HL-60 (cell line): ENCODE results near the gene TBC1D1.

Source experiments
- DNase-seq, 2 experiments: peaks; one replicate each; pipeline ENCODE4 v3.0.0-alpha.2; 2010 to 2020; ENCODE audit warnings: low read depth in 1 of 2, low spot score in 1 of 2
- H3K27ac ChIP-seq: fragments of 250-450 bp; sonication (Bioruptor Pico); replicated peaks from 2 replicates; pipeline ENCODE4 v1.5.1; 2020; ENCODE audit warnings: mild to moderate bottlenecking, moderate library complexity
- H3K27me3 ChIP-seq: fragments of 250-450 bp; sonication (Bioruptor Pico); 2 replicates; pipeline ENCODE4 v1.5.1; 2021; ENCODE audit warnings: mild to moderate bottlenecking, moderate library complexity; ENCODE audit not compliant: insufficient read depth, poor library complexity, severe bottlenecking
- H3K4me3 ChIP-seq: replicated peaks from 2 replicates; pipeline ENCODE4 v1.5.1; 2011; ENCODE audit warnings: mild to moderate bottlenecking, control low read depth, low read length; ENCODE audit not compliant: insufficient read depth
- GABPA ChIP-seq: IDR thresholded peaks from 2 replicates; pipeline ENCODE4 v1.6.1; 2012; ENCODE audit warnings: low read depth
- POLR2AphosphoS5 ChIP-seq: IDR thresholded peaks from 2 replicates; pipeline ENCODE4 v1.6.1; 2012; ENCODE audit warnings: low read depth
- SPI1 ChIP-seq: IDR thresholded peaks from 2 replicates; pipeline ENCODE4 v1.6.1; 2012; ENCODE audit warnings: low read depth, mild to moderate bottlenecking, borderline replicate concordance
- TF ChIP-seq, protein P1 (sequence below): IDR thresholded peaks from one replicate; pipeline ENCODE4 v1.5.1; 2011; ENCODE audit warnings: low read length, control low read depth, inconsistent platforms; ENCODE audit not compliant: insufficient read depth
- TF ChIP-seq, protein P2 (sequence below): IDR thresholded peaks from 2 replicates; pipeline ENCODE4 v1.6.1; 2012; ENCODE audit warnings: low read depth; ENCODE audit not compliant: insufficient replicate concordance

Gene TBC1D1

GRCh38 chr4:38128478-38129459, 237.9 kb downstream of the TBC1D1 start:
- TF ChIP-seq SPI1 = peak; percentile 44; the same call in 1 of the 2 replicates
- no peak for TF ChIP-seq GABPA
- Histone ChIP-seq H3K27ac (no peak overlapping the region), H3K27me3 (no peaks in the 10 kb centered on the region), H3K4me3 (no peak overlapping the region)
- no peak for DNase-seq

DNA sequence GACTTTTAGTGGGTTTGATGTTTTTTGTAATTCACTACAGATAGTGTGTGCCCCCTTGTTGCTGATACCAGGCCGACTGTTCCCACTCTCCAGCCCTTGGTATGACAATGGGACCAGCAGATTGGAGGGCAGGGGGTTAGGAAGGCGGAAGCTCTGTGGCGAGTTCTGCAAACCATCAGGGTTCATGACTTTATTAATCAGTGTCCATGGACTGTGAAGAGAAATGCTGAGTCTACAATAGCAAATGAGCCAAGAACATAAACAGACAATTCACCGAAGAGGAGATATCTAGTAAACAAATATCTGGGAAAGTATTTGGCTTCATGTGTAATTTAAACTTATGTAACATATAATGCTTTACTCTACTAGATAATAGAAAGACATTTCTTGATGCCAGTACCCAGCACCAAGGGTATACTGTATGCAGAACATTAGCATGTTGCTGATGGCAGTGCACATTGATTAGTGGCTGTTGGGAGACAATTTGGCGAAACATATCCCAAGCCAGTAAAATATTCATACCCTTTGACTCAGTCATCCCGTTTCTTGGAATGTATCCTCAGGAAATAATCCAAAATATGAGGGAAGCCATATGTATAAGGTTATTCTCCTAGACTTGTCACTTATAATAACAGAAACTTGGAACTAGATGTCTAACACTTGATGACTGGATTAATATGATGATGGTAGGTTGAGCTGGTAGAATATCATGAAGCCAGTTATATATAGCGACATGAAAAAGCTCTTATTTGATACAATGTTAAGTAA, 238.8 kb downstream of the TBC1D1 start:
- no peak for DNase-seq
- H3K27ac ChIP-seq = no peak overlapping the region
- no peaks in the 10 kb centered on the region for H3K27me3 ChIP-seq
- H3K4me3 ChIP-seq = no peak overlapping the region
- TF ChIP-seq GABPA (no peak), POLR2AphosphoS5 (no peak), SPI1 (no peak)
- TF ChIP-seq, protein P1, sequence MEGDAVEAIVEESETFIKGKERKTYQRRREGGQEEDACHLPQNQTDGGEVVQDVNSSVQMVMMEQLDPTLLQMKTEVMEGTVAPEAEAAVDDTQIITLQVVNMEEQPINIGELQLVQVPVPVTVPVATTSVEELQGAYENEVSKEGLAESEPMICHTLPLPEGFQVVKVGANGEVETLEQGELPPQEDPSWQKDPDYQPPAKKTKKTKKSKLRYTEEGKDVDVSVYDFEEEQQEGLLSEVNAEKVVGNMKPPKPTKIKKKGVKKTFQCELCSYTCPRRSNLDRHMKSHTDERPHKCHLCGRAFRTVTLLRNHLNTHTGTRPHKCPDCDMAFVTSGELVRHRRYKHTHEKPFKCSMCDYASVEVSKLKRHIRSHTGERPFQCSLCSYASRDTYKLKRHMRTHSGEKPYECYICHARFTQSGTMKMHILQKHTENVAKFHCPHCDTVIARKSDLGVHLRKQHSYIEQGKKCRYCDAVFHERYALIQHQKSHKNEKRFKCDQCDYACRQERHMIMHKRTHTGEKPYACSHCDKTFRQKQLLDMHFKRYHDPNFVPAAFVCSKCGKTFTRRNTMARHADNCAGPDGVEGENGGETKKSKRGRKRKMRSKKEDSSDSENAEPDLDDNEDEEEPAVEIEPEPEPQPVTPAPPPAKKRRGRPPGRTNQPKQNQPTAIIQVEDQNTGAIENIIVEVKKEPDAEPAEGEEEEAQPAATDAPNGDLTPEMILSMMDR = no peak
- TF ChIP-seq, protein P2, sequence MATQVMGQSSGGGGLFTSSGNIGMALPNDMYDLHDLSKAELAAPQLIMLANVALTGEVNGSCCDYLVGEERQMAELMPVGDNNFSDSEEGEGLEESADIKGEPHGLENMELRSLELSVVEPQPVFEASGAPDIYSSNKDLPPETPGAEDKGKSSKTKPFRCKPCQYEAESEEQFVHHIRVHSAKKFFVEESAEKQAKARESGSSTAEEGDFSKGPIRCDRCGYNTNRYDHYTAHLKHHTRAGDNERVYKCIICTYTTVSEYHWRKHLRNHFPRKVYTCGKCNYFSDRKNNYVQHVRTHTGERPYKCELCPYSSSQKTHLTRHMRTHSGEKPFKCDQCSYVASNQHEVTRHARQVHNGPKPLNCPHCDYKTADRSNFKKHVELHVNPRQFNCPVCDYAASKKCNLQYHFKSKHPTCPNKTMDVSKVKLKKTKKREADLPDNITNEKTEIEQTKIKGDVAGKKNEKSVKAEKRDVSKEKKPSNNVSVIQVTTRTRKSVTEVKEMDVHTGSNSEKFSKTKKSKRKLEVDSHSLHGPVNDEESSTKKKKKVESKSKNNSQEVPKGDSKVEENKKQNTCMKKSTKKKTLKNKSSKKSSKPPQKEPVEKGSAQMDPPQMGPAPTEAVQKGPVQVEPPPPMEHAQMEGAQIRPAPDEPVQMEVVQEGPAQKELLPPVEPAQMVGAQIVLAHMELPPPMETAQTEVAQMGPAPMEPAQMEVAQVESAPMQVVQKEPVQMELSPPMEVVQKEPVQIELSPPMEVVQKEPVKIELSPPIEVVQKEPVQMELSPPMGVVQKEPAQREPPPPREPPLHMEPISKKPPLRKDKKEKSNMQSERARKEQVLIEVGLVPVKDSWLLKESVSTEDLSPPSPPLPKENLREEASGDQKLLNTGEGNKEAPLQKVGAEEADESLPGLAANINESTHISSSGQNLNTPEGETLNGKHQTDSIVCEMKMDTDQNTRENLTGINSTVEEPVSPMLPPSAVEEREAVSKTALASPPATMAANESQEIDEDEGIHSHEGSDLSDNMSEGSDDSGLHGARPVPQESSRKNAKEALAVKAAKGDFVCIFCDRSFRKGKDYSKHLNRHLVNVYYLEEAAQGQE = no peak

DNA sequence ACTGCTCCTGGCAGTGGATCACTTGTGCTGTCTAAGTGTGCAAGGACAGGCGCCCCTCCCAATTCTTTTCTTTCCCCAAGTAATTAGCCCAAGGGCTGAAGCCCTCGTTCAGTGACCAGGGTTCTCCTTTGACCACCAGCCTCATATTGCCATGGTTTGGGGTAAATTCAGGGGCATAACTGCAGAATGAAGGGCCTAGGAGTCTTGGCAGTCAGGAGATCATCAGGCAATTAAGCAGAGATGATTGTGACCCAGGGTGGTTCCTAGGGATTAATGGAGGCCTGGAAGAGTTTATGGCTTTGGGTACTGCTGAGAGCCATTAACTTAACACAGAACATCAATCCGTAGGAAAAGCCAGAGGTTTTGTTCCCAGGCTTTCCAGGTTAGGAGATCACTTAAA, 240.0 kb downstream of the TBC1D1 start:
- no peak overlapping the region for H3K27ac ChIP-seq
- TF ChIP-seq GABPA (no peak), POLR2AphosphoS5 (no peak), SPI1 (no peak)
- TF ChIP-seq, protein P1 = no peak
- TF ChIP-seq, protein P2 = no peak
- DNase-seq = no peak
- H3K27me3 ChIP-seq = no peaks in the 10 kb centered on the region
- no peak overlapping the region for H3K4me3 ChIP-seq
